A549 (cell line): ENCODE data around the gene TTC31.

Experiments
- CBX2 ChIP-seq: fragments of 200-600 bp; sonication (generic); IDR thresholded peaks from 2 replicates; pipeline ENCODE4 v1.6.1; 2016; ENCODE audit warnings: low read depth, mild to moderate bottlenecking, borderline replicate concordance
- CEBPB ChIP-seq, 2 experiments: fragments of >200 bp in 1 of 2; sonication (Bioruptor Twin) in 1 of 2; formaldehyde crosslinking in 1 of 2; IDR thresholded peaks; 2 replicates each; pipeline ENCODE4 v1.6.1; 2012 to 2016
- CHD2 ChIP-seq: fragments of 150-350 bp; IDR thresholded peaks from 2 replicates; pipeline ENCODE4 v1.6.1; 2014; ENCODE audit warnings: low read length; ENCODE audit not compliant: partially characterized antibody
- CTCF ChIP-seq: fragments of >200 bp; sonication (Bioruptor Twin); formaldehyde crosslinking; IDR thresholded peaks from 3 replicates; pipeline ENCODE4 v1.5.1; 2016
- EP300 ChIP-seq, 2 experiments: fragments of >200 bp; sonication (Bioruptor Twin); formaldehyde crosslinking; IDR thresholded peaks; 2 replicates in 1 of 2; 3 replicates in 1 of 2; pipeline ENCODE4 v1.6.1; 2016 to 2017
- HDAC2 ChIP-seq: fragments of 200-600 bp; sonication (generic); IDR thresholded peaks from 2 replicates; pipeline ENCODE4 v1.6.1; 2016
- JUNB ChIP-seq: fragments of >200 bp; sonication (Bioruptor Twin); formaldehyde crosslinking; IDR thresholded peaks from 2 replicates; pipeline ENCODE4 v1.6.1; 2016
- MAX ChIP-seq: IDR thresholded peaks from 2 replicates; pipeline ENCODE4 v1.6.1; 2012
- PBX3 ChIP-seq: IDR thresholded peaks from 2 replicates; pipeline ENCODE4 v1.6.1; 2012
- POLR2A ChIP-seq: IDR thresholded peaks from 2 replicates; pipeline ENCODE4 v1.6.1; 2012; ENCODE audit warnings: mild to moderate bottlenecking, low read length
- RAD21 ChIP-seq, 2 experiments: fragments of >200 bp in 1 of 2; sonication (Bioruptor Twin) in 1 of 2; formaldehyde crosslinking in 1 of 2; IDR thresholded peaks in 1 of 2; conservative IDR thresholded peaks in 1 of 2; 2 replicates in 1 of 2; 3 replicates in 1 of 2; pipeline ENCODE4 v1.6.1; 2012 to 2018; ENCODE audit warnings: inconsistent platforms in 1 of 2
- RCOR1 ChIP-seq: fragments of 150-350 bp; IDR thresholded peaks from 2 replicates; pipeline ENCODE4 v1.6.1; 2014; ENCODE audit warnings: antibody characterized with exemption, low read length, low read depth
- SMC3 ChIP-seq: fragments of >200 bp; sonication (Bioruptor Twin); formaldehyde crosslinking; IDR thresholded peaks from 3 replicates; pipeline ENCODE4 v1.6.1; 2018; ENCODE audit warnings: inconsistent platforms

GRCh38 chr2:74511104-74511989, 28.5 kb downstream of the TTC31 start:
- TF ChIP-seq POLR2A (no peak), CEBPB (IDR thresholded peaks at IDR 0.05) (no peak), EP300 (IDR thresholded peaks at IDR 0.05) (no peak), MAX (no peak), CTCF (no peak), RCOR1 (no peak), PBX3 (no peak), CBX2 (no peak), RAD21 (conservative IDR thresholded peaks at IDR 0.05 in 1 of 2, IDR thresholded peaks at IDR 0.05 in 1 of 2) (no peak), CHD2 (no peak), HDAC2 (no peak), SMC3 (no peak), JUNB (no peak)
